Measurements from ENCODE around the gene OR5AK2. TPM values are rescaled to one million over a fixed set of nuclear protein-coding genes. Genes with fewer than 3 reads are reported as not detected.

OR5AK2 gene
- total RNA-seq, 1 experiment from 2014 or later, result not detected

Other genes with a start within 250 kb of the OR5AK2 start
- gene OR9G4, start 240.2 kb upstream of the OR5AK2 start, total RNA-seq (2014; rRNA removed; shearing (Covaris generic)), result not detected in 2 replicates
- not detected in 2 replicates for gene LRRC55, start 193.0 kb downstream of the OR5AK2 start, total RNA-seq (2014; rRNA removed; shearing (Covaris generic))
- gene APLNR, start 248.3 kb downstream of the OR5AK2 start, total RNA-seq (2014; rRNA removed; shearing (Covaris generic)), result 0.08 and 0.13 TPM in 2 replicates

Measured in SJCRH30 (cell line).